GM19043 (cell line): ENCODE results near the gene HHIPL1.
"Not testable (repeated sequence)": the region's sequence is repeated elsewhere in the genome, so short reads cannot be mapped to it uniquely, and the experiment has no call there.

Experiments
- ATAC-seq: cut with Tn5 transposase; IDR thresholded peaks from one replicate; pipeline ENCODE4 v1.9.1; 2021; ENCODE audit warnings: low read depth; ENCODE audit not compliant: unreplicated experiment

The HHIPL1 gene

DNA sequence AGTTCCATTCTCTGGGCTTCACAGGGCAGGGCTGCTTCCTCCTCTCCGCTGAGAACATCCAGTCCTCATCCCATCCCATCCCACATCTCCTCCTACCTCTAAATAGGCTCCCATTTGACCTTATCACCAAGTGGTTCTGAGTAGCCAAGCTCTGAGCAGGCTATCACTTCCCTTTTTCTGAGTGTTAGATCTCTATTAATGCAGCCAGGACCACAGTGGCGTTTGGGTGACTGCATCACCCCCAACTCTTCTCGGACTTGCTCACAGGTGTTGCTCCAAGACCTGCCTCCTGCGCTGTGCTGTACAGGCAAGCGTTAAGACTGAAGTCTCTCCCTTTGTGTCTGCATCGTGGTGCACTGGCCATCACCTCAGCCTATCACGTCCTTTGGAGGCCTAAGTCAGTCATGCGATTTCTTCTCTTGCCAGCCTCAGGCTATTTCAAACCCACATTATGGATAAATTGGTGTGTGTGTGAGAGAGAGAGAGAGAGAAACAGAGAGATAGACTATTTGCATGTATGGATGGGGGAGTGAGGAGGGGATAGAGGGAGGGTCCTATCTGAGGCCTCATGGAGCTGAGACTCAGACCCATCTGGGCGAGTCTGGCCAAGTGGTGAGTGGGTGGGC, 12.4 kb upstream of the HHIPL1 start:
- no peak for ATAC-seq

DNA sequence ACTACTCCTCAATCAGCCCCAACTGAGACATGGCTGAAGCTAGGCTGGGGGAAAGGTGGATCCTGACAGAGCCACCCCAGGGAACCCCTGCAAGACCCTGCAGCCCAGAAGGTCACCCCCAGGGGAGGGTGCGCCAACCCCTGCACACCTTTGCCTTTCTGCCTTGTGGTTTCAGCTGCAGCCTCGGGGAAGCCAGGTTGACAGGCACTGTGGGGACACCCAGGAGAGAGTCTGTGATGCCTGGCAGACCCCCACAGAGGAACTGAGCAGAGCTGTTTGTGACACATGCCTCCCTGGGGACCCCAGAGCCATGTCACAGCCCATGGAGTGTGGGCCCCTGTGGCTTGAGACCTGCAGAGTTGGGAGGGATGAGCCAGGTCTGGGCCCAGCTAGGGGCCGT, 11.8 kb upstream of the HHIPL1 start:
- no peak for ATAC-seq

DNA sequence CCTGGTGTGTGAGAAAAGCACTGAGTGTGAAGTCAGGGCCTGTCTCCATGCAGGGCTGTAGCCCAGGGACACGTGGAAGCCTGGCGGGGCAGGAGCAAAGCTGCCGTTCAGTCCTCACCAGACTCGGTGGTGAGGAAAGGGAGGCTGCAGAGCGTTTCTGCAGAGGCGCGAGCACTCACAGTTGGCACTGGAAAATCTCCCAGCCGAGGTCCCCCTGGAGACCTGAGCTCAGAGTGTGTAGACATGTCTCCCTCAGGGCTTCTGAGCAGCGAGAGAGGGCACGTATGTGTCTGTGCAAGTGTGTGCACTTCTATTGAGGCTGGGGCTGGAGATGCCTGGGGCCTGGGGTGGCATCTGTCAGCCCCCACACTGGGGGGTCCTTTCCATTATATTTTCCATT, 11.0 kb upstream of the HHIPL1 start:
- no peak for ATAC-seq

DNA sequence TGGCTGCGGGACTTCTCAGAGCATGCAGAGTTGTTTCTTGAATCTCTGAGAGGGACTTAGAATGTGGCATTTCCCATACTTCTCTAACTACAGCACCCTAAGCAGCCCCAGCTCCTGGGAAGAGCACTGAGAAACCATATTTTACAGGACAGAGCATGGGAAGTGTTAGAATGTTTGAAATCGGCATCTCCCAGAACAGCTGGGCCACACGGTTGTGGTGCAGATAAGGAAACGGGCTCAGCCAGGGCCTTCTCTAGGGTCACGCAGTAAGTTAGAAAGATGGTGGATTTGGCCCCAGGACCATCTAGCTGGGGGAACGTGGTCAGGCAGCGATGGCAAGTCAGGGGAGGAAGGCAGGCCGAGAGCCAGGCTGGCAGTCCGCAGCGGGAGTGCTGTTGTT, 10.5 kb upstream of the HHIPL1 start:
- ATAC-seq = no peak

DNA sequence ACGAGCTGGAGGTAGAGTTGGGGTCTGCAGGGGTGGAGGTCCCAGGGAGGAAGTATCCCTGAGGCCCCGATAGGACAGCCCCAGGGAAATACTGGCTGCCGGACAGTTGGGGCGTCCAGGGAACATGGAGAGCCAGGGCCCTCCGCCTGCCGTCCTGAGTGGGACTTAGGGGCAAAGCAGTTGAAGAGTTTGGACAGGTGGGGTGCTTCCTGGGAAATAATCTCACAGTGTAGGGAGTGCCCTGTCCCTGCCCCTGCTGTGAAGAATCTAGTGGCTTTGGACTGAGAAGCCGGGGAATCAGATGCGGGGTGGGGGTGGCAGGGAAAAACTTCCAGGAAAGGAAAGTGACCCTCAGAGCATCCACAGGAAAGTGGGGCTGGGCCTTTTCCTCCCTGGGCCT, 9.8 kb upstream of the HHIPL1 start:
- no peak for ATAC-seq

DNA sequence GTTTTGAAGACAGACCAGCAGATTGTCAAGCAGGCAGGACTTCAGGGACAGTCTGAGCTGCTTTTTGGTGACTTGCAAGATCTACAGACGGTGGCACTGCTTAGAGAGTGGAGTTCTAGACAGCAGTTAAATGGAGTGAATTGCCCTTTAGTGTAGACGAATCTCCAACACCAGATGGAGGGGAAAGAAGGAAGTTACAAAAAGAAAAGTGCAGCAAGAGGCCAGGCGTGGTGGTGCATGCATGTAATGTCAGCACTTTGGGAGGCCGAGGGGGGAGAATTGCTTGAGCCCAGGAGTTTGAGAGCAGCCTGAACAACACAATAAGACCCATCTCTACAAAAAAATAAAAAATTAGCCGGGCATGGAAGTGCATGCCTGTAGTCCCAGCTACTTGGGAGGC, 8.4 kb upstream of the HHIPL1 start:
- no peak for ATAC-seq

DNA sequence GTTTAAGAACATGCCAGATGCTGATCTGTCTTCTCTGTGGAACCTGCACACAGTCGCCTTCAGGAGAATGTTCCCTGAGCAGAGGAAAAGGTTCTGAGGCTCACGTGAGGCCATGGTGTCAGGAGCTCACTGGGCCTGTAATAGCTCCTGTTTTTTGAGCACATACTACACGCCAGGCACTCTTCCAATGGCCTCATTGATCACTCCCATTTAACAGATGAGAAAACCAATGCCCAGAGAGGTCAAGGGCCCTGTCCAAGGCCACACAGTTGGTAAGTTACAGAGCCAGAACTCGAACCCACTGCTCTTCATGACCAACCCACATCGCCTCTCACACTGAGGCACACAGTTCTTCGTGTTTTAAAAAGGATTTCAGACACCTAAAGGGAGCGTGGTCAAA, 7.3 kb upstream of the HHIPL1 start:
- no peak for ATAC-seq

DNA sequence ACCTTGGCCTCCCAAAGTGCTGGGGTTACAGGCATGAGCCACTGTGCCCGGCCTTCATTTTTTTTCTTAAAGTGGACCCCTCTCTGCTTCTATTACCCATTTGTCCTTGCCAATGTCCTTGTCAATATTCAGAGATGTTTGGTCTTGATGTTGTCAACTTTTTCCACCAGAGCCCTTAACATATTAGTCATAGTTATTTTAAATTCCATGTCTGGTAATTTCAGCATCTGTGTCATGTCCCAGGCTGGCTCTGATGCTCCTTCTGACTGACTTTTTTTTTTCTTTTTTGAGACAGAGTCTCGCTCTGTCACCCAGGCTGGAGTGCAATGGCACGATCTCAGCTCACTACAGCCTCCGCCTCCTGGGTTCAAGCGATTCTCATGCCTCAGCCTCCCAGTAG, 2.2 kb upstream of the HHIPL1 start:
- ATAC-seq = not testable (repeated sequence)

DNA sequence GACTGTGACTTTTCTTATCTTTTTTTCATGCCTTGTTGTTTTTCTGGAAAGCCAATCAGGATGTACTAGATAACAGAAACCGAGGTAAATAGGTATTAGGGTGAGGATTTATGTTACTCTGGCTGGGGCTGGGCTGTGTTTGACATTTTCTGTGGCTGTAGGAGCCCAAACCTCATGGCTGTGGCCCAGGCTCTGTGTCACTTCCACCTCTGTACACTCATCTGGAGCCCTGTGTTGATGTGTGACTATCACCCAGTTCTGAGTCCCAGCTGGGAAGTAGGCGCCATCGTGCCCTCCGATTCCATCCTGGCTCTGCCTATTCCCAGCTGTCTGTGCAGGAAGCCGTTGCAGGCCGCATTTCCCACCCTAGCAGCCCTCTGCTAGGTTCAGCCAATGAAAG, 1.6 kb upstream of the HHIPL1 start:
- no peak for ATAC-seq

DNA sequence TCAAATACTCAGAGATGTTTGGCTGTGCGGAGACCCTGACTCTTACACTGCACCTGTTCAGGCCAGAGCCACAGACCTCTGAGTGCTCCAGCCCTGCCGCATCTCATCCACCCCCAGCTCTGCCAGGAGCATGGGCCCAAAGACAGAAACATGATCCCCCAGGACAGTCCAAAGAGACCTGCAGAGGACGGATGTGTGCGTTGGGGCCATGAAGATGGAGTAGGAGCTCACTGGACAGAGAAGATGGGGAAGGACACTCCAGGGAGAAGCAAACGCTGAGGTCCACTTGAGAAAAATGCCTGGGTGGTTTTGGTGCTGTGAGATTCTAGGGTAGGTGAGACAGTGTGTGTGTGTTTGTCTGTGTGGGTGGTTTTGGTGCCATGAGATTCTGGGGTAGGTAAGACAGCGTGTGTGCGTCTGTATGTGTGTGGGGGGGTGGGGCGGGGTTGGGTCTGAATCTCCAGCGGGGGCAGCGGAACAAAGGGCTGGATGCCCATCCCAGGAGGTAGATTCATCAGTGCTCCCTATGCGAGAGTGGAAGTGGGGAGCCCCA, 818 bp upstream of the HHIPL1 start:
- no peak for ATAC-seq

DNA sequence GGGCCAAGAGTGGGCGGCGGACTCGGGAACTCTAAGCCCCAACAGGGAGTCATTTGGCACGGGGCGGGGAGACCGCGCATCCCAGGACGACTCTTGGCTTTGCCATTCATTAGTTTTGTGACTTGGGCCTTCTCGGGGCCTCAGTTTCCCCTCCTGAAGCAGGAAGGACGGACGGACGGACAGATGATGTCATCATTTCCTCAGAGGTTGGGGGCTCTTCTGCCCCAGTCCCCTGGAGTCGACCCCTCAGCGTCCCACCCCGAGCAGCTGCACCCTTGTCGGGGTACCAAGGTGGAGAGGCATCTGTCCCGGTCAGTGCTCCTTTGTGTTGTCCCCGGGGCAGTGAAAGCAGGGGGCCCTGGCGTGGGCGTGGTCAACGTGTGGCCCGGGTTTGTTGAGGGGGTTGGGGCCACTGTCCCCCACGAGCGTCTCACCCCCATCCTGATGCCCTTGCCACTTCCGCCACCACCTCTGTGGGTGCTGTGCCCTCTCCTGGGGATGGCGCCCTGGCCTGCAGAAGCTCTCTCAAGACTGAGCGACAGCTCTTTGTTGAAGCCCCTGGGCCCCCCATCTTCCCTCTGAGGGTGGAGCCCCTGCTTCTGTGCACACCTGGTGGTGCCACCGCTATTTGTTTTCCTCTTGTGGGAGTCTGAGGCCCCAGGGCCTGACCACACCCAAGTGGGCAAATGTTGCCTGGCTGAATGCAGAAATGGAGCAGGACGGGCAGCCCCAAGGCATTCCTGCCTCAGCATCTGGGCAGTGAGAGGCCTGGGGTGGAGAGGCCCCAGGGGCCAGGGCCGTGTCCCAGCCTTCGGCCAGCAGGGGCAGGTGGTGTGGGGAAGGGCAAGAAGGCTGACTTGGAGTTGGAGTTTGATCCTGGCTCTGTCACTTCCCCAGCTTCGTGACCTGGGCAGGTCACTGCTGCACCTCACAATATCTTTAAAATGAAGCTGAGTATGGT, 896 bp downstream of the HHIPL1 start:
- no peak for ATAC-seq

DNA sequence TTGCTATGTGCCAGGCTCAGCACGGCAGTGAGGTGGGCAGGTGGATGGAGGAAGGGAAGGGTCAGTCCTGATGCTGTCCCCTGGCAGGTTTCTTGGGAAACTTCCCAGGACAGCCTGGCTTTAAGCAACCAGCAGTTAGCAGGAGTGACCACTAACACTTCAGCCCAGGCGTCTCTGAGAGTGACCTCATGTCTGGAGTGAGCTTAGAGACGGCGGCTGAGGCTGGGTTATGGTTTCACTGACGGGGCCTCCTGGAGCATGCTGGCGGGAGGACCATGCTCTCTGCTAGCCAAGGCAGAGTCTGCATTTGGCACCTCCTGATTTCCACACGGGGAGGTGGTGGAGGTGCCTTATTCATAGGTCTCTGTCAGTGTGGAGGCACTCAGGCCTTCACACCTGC, 2.5 kb downstream of the HHIPL1 start:
- no peak for ATAC-seq

DNA sequence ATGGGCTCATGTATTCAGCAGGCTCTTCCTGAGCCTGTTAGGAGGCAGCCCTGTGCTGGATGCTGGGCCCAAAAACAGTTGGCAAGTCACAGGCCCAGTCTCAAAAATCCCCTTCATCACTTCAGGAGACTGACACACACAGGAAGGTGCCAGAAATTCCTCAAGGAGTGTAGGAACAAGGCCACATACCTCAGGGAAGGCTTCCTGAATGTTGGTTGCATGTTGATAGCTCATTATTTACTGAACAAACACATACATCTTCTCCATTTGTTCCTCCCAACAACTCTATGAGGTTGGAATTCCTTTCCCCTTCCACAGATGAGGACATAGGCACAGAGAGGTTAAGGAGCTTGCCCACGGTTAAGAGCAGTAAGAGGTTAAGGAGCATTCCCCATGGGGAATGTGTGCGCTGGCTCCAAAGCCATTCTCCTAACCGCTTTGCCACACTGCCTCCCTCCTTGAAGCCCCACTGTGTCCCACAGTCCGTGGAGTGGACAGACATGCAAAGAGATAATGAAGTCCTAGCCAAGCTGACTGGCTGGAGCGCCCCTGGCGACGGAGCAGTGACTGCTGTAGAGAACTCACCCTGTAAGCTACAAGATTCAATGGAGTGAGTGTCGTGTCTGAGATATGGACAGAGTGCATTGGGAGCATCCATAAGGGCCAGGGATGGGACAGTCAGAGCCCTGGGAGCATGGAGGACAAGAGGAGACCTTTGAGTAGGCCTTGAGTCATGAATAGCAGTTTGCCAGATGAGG, 3.3 kb downstream of the HHIPL1 start:
- ATAC-seq = no peak

DNA sequence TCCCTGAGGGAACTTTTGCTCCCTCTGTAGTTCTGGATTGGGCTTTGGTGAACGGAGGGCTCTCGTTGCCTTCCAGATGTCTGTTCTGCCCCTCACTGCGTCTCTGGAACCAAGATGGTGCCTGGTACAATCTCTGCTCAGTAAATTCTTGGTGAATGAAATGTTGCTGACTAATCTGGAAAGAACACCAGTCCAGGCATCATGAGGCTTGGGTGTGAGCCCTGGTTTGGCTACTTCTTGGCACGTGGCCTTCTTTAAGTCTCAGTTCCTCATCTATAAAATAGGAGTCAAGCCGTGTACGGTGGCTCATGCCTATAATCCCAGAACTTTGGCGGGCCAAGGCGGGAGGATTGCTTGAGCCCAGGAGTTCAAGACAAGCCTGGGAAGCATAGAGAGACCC, 4.3 kb downstream of the HHIPL1 start:
- ATAC-seq = no peak

DNA sequence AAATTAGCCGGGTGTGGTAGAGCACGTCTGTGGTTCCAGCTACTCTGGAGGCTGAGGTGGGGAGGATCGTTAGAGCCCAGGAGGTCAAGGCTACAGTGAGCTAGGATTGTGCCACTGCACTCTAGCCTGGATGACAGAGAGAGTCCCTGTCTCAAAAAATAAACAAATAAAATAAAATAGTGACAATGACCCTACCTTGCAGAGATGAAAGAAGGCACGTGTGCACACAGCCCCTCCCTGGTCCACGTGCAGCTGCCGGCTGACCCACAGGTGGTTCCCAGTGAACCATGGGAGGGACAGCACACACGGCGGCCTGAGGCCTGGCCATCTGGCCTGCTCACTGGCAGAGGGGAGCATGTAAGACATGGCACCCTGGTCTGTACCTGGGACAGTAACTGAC, 4.7 kb downstream of the HHIPL1 start:
- no peak for ATAC-seq

DNA sequence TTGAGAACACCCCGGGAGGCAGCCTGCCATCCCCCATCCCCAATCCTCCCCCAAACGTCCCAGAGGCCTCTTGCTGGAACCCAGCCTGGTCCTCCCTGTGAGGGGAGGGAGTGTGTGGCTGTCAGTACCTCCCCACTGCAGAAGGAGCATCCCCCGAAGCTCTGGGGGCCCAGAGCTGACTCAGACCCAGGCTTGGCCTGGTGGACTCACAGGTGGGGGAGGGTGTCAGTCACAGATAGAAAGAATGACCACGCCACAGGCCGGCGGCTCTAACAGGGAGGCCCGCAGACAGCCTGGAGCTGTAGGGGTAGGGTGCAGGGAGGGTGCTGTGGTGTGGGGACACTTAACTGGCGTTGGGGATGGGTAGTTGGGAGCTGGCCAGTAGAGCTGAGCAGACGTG, 5.3 kb downstream of the HHIPL1 start:
- no peak for ATAC-seq

DNA sequence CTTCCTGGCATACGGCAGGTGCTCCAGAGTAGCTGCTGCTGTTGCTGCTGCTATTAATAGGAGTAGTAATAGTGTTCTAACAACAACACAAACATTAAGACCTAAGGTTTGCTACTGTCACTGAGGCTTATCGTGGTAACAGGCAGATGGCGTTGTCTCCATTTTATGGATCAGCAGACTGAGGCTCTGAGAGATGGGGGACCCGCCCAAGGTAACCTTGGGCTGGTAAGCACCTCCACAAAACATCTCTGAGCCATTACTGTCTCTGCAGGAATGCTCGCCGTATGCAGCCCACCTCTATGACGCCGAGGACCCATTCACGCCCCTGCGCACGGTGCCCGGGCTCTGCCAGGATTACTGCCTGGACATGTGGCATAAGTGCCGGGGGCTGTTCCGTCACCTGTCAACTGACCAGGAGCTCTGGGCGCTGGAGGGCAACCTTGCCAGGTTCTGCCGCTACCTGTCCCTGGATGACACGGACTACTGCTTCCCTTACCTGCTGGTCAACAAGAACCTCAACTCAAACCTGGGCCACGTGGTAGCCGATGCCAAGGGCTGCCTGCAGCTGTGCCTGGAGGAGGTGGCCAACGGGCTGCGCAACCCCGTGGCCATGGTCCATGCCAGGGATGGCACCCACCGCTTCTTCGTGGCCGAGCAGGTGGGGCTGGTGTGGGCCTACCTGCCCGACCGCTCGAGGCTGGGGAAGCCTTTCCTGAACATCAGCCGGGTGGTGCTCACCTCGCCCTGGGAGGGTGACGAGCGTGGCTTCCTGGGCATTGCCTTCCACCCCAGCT, 7.2 kb downstream of the HHIPL1 start:
- no peak for ATAC-seq

DNA sequence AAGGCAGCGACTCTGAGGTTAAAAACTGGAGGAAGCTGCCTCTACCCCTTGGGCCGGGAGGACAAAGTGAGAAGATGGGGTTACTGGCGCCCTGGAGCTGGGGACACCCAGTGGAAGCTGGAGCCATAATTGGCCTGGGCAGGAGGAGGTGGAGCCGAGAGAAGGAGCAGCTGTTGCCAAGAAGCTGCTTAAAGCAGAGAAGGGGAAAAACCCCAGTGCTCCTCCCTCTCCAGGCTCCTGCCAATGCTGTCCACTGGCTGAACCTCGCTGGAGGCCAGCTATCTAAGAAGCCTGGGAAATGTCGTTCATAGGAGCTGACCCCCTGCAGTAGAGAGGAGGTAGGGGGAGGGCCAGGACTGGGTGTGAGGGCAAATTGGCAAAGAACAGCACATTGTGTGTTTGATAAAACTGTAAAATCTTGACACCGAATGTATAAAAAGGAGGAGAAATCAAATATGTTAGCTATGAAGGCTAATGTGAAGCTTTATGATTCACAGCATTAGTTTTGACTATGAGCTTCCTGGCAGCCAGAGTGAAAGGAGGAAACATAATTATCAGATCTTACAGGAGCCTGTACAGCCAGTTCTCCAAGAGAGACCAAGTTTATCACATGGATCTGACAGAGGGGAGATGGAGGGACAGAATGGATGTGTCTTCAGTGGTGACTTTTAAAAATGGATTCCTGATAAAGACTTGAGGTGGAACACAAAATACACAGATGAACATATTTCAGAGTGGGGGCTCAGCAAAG, 9.5 kb downstream of the HHIPL1 start:
- no peak for ATAC-seq

DNA sequence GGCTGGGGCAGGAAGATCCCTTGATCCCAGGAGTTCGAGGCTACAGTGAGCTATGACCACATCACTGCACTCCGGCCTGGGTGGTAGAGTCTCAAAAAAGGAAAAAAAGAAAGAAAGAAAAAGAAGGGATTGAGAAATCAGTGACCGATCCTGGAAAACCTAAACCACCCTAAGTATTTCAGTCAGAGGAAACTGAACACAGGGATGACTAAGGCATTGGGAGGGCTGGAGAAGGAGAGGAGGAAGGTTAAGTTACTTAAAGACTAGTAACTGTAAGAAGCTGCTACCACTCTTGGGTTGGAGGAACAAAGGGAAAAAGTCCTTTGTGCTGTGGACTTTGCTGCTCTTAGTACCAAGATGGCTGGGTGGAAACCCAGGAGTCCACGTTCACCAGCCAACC, 10.6 kb downstream of the HHIPL1 start:
- ATAC-seq = no peak

DNA sequence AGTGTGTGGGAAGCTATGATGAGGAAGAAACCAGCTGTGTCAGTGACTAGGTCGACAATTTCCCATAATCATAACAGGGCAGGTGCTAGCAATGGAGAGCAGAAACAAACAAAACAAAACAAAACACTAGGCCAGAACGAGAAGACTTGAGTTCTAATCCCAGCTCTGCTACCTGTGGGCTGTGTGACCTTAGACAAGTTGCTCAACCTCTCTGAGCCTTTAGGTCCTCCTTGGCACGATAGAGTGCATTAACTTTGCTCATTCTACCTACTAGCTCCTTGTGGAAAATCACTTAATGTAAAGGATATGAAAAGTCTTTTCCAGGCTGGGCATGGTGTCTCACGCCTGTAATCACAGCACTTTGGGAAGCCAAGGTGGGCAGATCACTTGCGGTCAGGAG, 11.2 kb downstream of the HHIPL1 start:
- no peak for ATAC-seq
